ELR (cell line): Measurements from ENCODE around the gene R3HDM4.
A peak's percentile ranks its signal among the peaks of the same experiment; 100 is the strongest.
"Not testable (repeated sequence)": the region's sequence is repeated elsewhere in the genome, so short reads cannot be mapped to it uniquely, and the experiment has no call there.

Experiments
- DNase-seq: peaks from one replicate; pipeline ENCODE4 v3.0.0-alpha.2; 2015; ENCODE audit warnings: low read depth

Gene R3HDM4

GRCh38 chr19:858284-858683 is 54.7 kb downstream of the R3HDM4 start:
- DNase-seq = no peak

- no peak for DNase-seq
These were observed 57.4 kb downstream of the R3HDM4 start for GRCh38 chr19:855566-856120.

- no peak for DNase-seq
These were observed 57.9 kb downstream of the R3HDM4 start for GRCh38 chr19:855142-855541.

DNA sequence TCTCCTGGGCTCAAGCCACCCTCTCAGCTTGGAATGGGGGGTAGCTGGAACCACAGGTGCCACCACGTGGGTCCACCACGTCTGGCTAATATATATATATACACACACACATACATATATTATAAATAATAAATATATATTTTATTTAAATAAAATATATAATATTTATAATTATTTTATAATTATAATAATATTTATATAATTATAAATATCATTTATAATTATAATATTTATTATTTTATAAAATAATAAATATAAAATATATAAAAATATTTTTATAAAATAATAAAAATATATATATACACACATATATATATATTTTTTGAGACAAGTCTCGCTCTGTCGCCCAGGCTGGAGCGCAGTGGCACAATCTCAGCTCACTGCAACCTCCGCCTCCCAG is 58.5 kb downstream of the R3HDM4 start:
- no peak for DNase-seq

GRCh38 chr19:853614-854220 is 59.3 kb downstream of the R3HDM4 start:
- DNase-seq = not testable (repeated sequence)

DNA sequence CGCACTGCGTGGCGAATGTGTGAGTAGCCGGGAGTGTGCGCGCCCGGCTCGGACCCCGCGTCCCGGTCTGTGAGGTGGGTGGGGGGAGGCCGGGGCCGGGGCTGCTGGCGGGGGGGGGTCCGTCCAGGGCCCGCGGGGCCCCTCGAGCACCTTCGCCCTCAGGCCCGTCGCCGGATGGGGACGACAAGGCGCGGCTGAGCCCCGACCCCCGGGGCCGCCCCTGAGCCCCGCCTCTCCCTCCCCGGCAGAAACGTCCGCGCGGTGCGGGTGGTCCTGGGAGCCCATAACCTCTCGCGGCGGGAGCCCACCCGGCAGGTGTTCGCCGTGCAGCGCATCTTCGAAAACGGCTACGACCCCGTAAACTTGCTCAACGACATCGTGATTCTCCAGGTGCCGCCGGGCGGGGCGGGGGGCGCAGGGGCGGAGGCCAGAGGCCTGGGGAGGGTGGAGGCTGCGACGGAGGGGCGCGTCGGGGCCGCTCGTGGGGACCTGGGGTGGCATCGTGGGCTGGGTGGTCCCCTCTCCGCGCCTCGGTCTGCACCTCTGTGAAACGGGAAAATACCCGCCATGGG is 59.9 kb downstream of the R3HDM4 start:
- DNase-seq = no peak

GRCh38 chr19:852136-853013 is 60.6 kb downstream of the R3HDM4 start, which contains the start of gene ELANE:
Gene ELANE, plus strand, starts transcription at chr19:852303. Its CDS starts 26 bp downstream, at chr19:852329.
- DNase-seq = no peak

- no peak for DNase-seq
These were observed 62.1 kb downstream of the R3HDM4 start for GRCh38 chr19:850979-851335.

- DNase-seq = peak; percentile 63
These were observed 62.6 kb downstream of the R3HDM4 start for GRCh38 chr19:850221-850978.

- DNase-seq = not testable (repeated sequence)
These were observed 63.8 kb downstream of the R3HDM4 start for GRCh38 chr19:849195-849594.

DNA sequence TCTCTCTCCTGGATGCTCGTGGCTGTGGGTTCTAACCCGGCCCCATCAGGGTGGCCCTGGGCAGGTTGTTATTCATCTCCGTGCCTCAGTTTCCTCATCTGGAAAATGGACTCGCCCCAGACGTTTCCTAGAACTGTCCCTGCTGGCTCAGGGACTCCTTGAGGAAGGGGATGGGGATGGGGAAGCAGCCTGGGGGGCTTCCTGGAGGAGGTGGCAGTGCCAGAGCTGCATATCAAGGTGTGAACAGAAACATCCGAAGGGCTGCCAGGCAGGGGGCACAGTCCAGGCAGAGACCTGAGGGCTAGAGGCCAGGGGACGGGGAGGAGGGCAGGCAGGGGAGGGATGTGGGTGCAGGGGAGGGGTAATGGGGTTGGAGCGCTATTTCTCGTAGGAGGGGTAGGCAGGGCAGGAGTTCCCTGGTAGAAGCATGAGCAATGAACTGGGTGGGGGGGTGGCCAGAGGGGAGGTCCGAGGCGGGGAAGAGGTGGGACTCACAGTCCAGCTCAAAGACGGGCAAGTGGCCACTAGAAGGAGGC is 64.6 kb downstream of the R3HDM4 start:
- DNase-seq = no peak
